Stimulated activated CD8-positive, alpha-beta memory T cell treated with anti-CD3 and anti-CD28 coated beads, Interleukin-4, amount 100 ng/mL, for 24 hours (primary cell): Measurements from ENCODE around the gene MTRF1L.
"Not testable (repeated sequence)": the region's sequence is repeated elsewhere in the genome, so short reads cannot be mapped to it uniquely, and the experiment has no call there.

Experiments used
- DNase-seq: peaks from one replicate; pipeline ENCODE4 v3.0.0-alpha.2; 2020; ENCODE audit warnings: low read depth

Gene MTRF1L

GRCh38 chr6:153001767-153002612 lies 519 bp downstream of the MTRF1L start:
- DNase-seq, result no peak

- DNase-seq, result not testable (repeated sequence)
These were observed 1.7 kb downstream of the MTRF1L start for GRCh38 chr6:153000790-153001189.

- no peak for DNase-seq
These were observed 2.3 kb downstream of the MTRF1L start for GRCh38 chr6:153000243-153000642.

GRCh38 chr6:152999538-152999937 lies 3.0 kb downstream of the MTRF1L start:
- not testable (repeated sequence) for DNase-seq

GRCh38 chr6:152993847-152994246 lies 8.7 kb downstream of the MTRF1L start:
- DNase-seq, result no peak

- DNase-seq, result no peak
These were observed 9.1 kb downstream of the MTRF1L start for GRCh38 chr6:152993431-152993830.

- DNase-seq, result no peak
These were observed 15.5 kb downstream of the MTRF1L start for GRCh38 chr6:152986978-152987377.

- DNase-seq, result not testable (repeated sequence)
These were observed 17.2 kb downstream of the MTRF1L start for GRCh38 chr6:152985300-152985699.

- no peak for DNase-seq
These were observed 18.0 kb downstream of the MTRF1L start for GRCh38 chr6:152984513-152984872.

GRCh38 chr6:152983637-152984512 lies 18.6 kb downstream of the MTRF1L start:
- DNase-seq, result peak; percentile 96

- DNase-seq, result peak; percentile 97
These were observed 19.4 kb downstream of the MTRF1L start, which contains the start of gene FBXO5 for GRCh38 chr6:152982904-152983636. TSS of gene FBXO5 (minus strand) at chr6:152983041. CDS start at chr6:152982959, 82 bp downstream.

GRCh38 chr6:152981989-152982903 lies 20.3 kb downstream of the MTRF1L start:
- no peak for DNase-seq

GRCh38 chr6:152981219-152981618 lies 21.3 kb downstream of the MTRF1L start:
- no peak for DNase-seq

- DNase-seq, result no peak
These were observed 21.9 kb downstream of the MTRF1L start for GRCh38 chr6:152980656-152981055.

- DNase-seq, result no peak
These were observed 23.4 kb downstream of the MTRF1L start for GRCh38 chr6:152979116-152979515.

- DNase-seq, result no peak
These were observed 24.5 kb downstream of the MTRF1L start for GRCh38 chr6:152978058-152978457.

GRCh38 chr6:152977556-152977955 lies 25.0 kb downstream of the MTRF1L start:
- DNase-seq, result no peak

- DNase-seq, result no peak
These were observed 25.8 kb downstream of the MTRF1L start for GRCh38 chr6:152976749-152977148.

GRCh38 chr6:152975204-152975915 lies 27.1 kb downstream of the MTRF1L start:
- no peak for DNase-seq

GRCh38 chr6:152973916-152974315 lies 28.6 kb downstream of the MTRF1L start:
- DNase-seq, result no peak
